GM21717 (cell line): ENCODE measurements around the gene RFX3.

Source experiments
- ATAC-seq: cut with Tn5 transposase; IDR thresholded peaks from one replicate; pipeline ENCODE4 v1.9.1; 2021; ENCODE audit warnings: mild to moderate bottlenecking, moderate library complexity; ENCODE audit not compliant: unreplicated experiment

Gene RFX3

DNA sequence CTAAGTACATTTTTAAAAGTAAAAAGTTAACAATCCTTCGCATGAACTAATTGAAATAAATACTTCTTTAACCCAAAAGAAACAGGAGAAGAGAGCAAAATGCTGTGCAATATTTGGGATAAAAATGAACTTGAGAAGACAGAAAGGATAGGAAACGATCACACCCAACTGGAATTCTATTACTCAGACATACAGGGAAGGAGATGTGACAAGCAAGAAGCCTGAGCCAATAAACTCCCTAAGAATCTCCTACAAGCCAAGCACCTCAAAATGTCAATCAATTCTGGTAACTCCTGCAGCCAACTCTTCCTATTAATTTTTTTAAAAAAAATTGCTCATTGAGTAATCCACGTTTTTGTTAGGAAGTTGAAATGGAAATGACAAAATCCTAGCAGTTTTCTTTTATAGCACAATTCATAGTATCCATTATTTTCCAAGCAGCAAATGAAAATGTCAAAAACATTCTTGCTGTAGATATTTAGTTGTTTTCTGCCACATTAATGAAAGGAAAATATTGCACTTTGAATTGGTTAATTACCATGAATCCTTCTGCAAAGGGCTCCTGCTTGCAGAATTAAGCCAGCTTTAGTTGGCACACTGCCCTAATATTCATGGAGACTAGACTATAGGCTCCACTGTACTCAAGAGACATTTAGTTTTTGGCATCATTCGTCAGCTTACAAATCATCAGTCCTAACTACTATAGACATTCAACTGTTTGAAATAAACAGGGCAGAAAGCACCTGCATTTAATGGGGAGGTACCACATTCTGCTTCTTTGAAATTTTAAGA, 89.0 kb downstream of the RFX3 start:
- no peak for ATAC-seq

DNA sequence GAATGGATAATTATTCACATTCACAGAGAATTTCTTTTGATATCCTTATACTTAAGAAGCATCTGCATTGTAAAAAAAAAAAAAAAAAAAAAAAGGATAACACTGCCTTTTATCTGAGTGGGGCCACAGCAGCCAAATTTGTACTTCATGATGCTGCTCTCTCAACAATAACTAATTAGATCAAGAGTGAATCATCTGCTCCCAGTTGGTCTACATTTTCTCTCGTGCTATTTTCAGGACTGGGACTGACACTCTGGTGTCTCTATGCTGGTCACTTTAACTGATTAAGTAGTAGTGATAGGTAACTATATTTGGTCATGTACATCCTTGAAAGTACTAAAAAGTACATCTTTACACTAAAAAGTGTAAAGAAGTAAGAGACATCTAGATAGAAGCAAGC, 90.1 kb downstream of the RFX3 start:
- ATAC-seq = no peak

DNA sequence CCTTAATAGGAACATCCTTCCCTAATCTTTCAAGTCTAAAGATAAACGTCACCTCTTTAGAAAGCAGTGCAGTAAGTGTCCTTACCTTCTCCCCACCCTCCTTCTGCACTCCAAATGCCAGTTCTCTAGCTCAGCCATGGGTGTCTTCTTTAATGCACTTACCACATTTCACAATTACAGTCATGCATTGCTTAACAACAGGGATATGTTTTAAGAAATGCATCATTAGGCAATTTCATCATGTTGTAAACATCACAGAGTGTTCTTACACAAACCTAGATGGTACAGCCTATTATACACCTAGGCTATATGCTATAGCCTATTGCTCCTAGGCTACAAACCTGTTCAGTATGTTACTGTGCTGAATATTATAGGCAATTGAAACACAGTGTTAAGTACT, 91.2 kb downstream of the RFX3 start:
- ATAC-seq = no peak

DNA sequence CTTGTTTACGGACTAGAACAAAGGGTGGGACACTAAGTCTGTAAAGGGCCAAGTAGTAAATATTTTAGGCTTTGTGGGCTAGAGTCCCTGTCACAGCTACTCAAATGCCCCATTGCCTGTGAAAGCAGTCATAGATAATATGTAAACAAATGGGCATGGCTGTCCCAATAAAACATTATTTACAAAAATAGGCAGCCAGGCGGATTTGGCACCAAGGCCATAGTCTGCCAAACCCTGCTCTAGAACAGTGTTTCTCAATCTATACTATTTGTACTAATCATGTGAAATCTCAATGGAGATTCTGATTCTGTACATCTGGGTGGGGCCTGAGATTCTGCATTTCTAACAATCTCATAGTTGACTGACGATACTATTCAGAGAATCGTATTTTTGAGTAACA, 92.0 kb downstream of the RFX3 start:
- no peak for ATAC-seq

DNA sequence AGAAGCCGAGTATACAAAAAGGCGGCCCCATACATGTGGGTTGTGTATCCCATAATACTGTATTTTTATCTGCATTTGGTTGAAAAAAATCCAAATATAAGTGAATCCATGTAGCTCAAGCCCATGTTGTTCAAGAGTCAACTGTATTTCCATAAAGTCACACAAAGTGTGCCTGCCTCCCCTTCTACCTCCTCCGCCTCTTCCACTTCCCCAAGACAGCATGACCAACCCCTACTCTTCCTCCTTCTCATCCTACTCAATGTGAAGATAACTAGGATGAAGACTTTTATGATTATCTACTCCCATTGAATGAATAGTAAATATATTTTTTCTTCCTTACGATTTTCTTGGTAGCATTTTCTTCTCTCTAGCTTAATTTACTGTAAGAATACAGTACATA, 92.7 kb downstream of the RFX3 start:
- no peak for ATAC-seq

DNA sequence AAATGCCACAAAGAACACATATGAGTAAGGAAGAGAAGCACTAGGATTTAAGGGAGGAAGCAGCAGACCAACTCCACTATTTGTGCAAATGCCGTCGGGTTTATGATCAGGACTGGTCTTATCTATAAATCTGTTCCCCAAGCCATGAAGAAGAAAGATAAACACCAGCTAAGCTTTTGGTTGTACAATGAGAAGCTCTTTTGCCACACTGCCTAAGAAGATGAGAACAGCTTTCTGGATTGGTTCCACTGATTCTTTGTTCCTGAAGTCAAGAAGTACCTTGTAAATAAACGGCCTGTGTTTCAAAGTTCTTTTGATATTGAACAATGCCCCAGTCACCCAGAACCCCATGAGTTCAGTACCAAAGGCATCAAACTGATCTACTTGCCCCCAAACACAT, 93.9 kb downstream of the RFX3 start:
- no peak for ATAC-seq

DNA sequence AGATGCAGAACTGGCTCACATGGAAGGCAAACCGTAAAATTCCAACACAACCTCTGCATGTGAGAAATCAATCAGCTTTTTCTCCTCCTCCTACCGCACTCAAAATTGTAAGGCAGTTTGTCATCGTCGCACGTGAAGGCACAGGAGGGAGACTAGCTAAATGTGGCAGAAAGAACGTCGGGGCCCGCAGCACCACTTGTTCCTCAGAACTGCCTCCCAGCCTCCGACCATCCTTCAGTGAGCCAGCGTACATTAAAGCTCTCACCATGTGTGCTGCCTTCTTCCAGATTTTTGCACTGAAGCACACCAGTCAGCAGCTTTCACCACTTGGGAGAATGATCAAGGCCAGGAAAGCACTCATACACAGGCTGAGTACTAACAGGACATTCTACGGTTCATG, 105.9 kb downstream of the RFX3 start:
- no peak for ATAC-seq

DNA sequence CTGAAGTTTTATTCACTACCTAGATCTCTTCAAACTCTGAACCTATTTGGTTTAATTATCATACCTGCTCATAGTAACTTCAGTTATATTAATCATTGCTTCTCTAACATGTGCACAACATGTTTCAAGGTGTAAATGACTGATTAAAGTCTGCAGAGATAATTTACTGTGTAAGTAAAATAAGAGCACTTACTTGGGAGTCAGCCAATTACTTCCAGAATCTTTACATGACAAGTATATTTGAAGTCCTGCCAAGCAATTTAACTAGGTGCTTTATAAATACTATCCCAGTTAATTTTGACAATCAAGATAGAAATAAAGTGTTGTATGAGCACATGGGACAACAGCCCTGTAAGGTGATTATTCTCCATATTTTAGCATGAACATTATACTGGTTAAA, 109.9 kb downstream of the RFX3 start:
- ATAC-seq = no peak

DNA sequence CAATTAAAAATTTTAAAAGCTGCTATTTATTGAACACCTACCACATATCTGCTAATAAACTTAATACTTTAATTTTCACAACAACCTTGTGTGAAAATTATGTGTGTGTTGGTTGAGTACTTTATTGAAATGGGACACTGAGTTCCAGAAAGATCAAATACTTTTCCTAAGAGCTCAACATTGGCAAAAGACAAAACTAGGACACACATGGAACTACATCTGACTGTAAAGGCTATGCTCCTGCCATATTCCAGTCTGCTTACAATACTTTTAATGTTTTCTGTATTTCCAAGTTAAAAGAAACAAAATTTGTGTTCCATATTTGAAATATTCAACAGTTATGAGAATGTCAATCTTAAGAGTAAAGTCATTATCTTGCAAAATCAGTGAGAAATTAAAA, 111.8 kb downstream of the RFX3 start:
- no peak for ATAC-seq

DNA sequence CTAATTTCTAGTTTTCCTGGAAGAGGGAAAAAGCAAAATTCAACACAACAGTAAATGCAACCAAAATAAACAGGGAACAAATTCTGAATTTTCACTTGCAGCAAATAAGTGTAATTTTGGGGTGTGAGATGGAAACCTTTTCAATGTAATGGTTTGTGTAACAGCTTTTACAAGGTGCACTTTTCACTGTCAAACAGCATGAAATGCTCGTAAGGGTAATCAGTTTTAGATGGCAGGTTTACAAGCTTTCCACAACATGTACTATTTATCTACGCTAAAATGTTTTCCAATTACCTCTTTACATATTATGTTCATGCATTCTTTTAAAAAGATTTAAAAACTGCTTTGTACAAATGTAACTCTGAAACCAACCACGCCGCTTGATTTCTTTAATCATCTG, 115.3 kb downstream of the RFX3 start:
- ATAC-seq = no peak

DNA sequence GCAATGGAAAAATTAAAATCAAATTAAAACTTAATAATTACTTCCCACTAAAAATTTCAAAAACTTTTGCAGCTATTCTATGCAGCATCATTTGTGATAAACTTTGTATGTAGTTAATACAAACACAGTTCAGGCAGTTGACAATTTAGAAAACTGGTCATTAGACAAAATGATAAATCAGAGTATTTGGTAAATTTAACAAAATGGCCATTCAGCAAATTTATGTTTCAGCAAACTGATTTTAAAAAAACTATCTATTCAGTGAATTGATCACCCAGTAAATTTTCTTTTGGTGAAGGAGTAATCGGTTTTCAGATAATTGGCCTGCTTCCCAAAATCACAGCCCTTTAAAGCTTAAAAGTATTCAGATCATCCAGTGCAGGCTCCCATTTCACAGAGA, 116.3 kb downstream of the RFX3 start:
- no peak for ATAC-seq

DNA sequence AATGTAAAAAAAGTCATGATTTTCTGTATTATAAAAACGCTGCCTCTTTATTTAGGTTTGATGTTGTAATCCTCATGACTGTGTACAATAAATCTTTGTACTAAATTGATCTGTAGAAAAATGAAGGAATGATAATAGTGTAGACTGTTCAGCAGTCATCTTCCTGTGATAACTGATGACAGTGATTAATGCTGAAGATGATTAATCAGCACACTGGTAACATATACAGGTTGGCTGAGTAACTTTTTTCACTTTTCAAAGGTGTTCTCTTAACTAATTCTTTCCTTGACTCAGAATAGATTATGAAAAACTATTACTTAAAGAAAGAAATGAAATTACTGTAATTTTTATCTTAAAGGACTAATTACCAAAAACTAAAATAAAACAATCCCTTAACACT, 122.5 kb downstream of the RFX3 start:
- ATAC-seq = no peak

DNA sequence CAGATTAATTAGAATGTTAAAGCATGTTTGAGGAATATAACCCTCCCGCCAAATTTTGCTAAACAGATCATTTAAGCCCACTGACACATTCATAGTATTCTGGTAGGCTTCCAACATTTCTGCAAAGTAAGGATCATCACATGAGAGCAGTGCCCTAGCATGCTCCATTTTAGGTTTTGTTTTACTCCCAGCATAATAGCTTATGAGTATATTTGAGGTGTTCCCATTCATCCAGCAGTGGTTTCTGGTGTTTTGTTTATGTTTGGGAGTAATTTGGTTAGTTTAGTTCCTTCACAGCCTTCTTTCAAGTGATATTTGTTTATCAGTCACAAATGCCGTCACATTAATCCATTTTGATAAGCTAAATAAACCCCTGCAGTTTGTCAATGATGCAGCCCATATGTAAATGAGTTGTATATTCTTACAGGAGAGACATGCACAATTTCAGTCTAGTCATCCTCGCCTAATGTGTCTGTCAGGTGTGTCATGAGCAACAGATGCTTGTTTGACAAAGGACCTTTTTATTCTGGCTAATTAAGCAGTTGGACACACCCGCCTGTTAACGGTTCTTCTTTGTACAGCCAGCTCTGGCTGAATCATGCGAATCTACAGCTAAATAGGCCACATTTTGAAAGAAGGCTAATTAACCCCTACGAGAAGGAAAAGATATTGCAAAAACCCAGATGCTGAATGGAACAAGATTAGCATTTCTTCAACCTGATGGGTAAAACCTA, 124.4 kb downstream of the RFX3 start:
- ATAC-seq = no peak

DNA sequence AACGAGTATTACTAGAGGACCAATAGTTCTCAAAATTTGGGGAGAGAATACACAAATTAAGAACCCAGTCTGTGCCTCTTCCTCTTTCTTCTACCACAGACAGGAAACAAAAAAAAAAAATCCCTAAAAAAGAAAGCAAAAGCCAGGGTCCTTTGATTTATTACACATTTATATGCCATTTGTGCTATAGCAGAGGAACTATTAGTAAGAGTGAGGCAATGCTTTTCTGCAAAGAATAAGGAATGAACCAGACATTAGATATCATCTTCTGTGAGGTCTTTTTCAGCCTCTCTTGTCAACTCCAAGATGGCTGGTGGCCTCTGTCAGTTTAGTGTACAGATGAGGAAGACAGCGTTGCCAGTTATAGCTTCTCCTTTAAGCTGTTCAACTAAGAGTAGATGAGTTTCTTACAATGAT, 127.6 kb downstream of the RFX3 start:
- ATAC-seq = peak; percentile 55

DNA sequence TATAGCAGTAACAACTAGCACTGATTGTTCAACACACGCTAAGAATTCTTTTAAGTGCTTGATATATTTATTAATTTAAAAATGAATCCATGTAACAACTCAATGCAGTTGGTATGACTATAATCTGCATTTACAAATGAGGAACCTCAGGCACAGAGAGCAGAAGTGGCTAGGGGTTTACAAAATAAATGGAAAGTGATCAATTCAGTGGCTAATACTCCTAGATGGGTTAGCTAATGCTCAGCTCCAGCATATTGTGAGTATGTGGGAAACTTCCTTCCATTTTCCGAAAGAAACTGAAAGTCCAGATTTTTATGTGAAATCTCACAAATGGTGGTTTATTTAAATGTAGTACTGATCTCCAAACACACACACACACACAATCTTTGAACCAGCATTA, 128.0 kb downstream of the RFX3 start:
- no peak for ATAC-seq

DNA sequence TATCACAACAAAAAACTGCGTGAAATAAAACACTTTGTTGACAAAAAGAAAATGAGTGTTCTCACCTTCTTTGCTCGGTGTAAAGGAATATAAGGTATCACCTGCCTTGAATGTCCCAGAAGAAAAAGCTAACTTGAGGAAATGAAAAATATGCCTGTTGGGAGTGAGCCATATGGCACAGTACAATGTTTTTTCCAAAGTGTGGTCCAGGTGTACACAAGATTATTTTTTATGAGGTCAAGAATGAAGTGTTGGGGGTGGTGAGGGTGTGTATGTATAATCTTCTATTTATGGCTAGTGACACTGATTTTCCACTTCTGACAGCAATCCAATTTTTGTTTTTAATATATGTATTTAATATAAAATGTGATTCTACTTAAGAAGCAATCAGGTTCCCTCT, 134.4 kb downstream of the RFX3 start:
- ATAC-seq = no peak

DNA sequence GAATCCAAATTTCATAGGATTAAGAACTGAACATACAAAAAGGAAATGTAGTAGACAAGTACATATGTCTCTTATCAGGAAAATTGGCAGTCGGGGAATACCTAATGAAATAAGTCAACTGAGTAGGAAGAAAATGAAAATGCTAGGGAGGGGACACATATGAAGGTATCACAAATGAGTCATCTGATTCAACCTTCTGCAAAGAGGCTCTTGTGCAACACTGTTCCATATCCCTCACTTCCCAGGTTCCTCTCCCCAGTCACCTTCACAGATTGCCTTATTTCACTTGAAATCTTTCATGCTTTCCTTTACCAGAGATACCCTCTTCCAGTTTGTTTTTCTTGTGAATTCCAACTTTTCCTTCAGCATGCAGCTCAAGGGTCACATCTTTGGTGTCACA, 139.0 kb downstream of the RFX3 start:
- no peak for ATAC-seq

DNA sequence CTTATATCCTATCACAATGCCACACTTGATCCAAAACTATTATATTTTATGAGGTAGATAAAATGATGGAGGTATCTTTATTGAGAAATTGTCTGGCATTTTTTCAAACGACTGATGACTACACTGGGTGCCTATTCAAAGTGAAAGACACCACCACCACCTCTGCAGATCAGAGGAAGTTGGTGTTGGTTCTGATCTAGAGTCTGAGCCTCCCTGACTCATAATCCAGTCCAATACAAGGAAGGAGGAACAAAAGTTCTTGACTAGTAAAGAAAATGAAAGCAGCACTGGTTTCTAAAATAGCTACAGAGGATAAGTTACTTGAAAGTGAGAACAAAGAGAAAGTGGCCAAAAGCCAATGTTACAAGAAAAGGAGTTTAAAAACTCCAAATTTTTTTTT, 139.9 kb downstream of the RFX3 start:
- ATAC-seq = peak; percentile 97

DNA sequence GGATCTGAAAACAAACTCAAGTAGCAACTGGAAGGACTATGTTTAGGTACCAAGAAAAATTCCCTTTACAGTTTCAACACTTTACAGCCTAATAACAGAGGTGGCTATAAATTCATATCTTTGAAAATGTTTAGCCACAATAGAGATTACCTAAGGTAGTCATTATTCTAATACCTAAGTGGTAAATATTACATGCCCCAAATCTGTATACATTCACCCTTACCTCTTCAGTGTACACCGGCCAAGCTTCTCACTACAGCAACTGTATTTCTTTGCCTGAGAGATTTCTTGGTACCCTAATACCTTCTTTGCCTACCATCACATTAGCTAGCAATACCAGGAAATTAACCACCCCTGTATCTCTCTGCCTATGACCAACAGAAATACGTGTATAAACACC, 154.0 kb downstream of the RFX3 start:
- ATAC-seq = no peak

DNA sequence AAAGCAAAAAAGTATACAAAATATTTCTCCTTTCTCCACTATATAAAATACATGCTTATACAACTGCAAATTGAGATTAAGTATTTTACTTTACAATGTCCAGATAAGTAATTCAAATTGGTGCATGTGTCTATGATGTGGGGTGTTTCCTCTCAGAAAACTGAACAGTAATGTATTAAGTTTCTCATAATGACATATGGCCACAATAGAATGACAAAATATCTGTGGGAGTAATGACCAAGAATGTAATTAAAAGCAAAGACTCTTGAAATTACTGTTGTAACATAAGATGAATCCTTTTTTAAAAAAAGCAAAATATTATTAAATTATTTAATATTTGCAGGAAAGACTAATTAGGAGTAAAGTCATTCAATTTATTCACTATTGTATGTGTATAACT, 155.1 kb downstream of the RFX3 start:
- no peak for ATAC-seq

DNA sequence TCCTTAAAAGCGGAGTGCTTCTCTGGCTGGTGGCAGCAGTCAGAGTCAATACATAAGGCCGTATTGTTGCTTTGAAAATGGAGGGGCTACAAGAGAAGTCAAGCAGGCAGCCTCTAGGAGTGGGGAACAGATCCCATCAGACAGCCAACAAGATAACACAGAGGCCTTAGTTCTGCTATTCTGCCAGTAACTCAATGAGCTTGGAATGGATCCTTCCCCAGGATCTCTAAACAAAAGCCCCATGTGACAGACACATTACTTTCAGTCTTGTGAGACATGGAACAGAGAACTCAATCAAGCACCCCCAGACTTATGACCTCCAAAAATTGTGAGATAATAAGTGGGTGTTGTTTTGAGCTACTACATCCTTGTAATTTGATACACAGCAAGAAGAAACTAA, 158.6 kb downstream of the RFX3 start:
- no peak for ATAC-seq

DNA sequence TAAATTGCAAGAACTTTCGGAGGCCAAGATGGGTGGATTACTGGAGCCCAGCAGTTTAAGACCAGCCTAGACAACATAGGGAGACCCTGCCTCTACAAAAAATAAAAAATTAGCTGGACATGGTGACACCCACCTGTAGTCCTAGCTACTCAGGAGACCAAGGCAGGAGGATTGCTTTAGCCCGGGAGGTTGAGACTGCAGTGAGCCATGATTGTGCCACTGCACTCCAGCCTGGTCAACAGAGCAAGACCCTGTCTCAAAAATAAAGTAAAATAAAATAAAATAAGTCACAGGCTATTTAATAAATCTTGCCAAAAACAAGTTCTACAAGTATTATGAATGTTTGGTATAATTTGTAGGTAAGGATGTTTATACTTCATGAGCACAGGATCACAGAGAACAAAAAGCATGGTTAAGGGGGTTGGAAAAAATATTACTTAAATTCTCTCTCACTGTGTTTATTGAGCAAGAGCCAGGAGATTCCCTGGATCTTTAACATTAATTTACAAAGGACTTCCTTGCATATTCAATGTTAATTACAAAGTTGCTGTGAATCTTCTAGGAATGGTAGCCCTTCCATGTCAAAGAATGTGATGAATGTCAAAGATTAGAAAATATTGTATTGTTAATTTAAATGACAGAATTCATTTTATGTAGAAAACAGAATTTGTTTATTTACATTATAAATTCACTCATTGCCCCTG, 164.0 kb downstream of the RFX3 start:
- no peak for ATAC-seq
